ENCODE data around the gene HYCC2. TPM values are rescaled to one million over a fixed set of nuclear protein-coding genes. Genes with fewer than 3 reads are reported as not detected.

The HYCC2 gene
- total and polyA plus RNA-seq, 7 donors = 1.7 to 8.6 (median 7.6) TPM

Other genes with a start within 250 kb of the HYCC2 start
- gene CLK1, start 207.0 kb downstream of the HYCC2 start, total RNA-seq = 10 to 100 TPM; 30.6 to 71.0 (median 41.3) TPM
- gene CLK1, start 207.0 kb downstream of the HYCC2 start, polyA plus RNA-seq = 10 to 100 TPM; 49.4 to 91.8 (median 86.6) TPM
- 10 to 100 TPM; 13.8 to 18.5 (median 16.8) TPM for gene PPIL3, start 182.6 kb downstream of the HYCC2 start, total RNA-seq
- gene PPIL3, start 182.6 kb downstream of the HYCC2 start, polyA plus RNA-seq = 10 to 100 TPM; 10.7 to 31.2 (median 18.1) TPM
- 10 to 100 TPM; 11.6 to 21.7 (median 16.0) TPM for gene NIF3L1, start 182.3 kb downstream of the HYCC2 start, total RNA-seq
- 10 to 100 TPM; 21.2 to 50.0 (median 37.8) TPM for gene NIF3L1, start 182.3 kb downstream of the HYCC2 start, polyA plus RNA-seq
- 10 to 100 TPM in 3 of 4 donors, 1 to 10 TPM in 1; 7.1 to 17.7 (median 12.4) TPM for gene ORC2, start 108.0 kb downstream of the HYCC2 start, total RNA-seq
- gene ORC2, start 108.0 kb downstream of the HYCC2 start, polyA plus RNA-seq = 1 to 10 TPM; 3.3 to 5.7 (median 5.2) TPM
- gene NDUFB3, start 330 bp upstream of the HYCC2 start, total RNA-seq = 100 to 1,000 TPM; 188 to 271 (median 261) TPM
- 100 to 1,000 TPM; 200 to 255 (median 202) TPM for gene NDUFB3, start 330 bp upstream of the HYCC2 start, polyA plus RNA-seq
- gene CFLAR, start 44.5 kb upstream of the HYCC2 start, total RNA-seq = 100 to 1,000 TPM; 180 to 358 (median 346) TPM
- gene CFLAR, start 44.5 kb upstream of the HYCC2 start, polyA plus RNA-seq = 100 to 1,000 TPM in 2 of 3 donors, 10 to 100 TPM in 1; 84.7 to 340 (median 239) TPM
- 1 to 10 TPM; 2.3 to 3.8 (median 2.8) TPM for gene CASP10, start 111.5 kb upstream of the HYCC2 start, total RNA-seq
- gene CASP10, start 111.5 kb upstream of the HYCC2 start, polyA plus RNA-seq = 1 to 10 TPM in 2 of 3 donors, under 1 TPM in 1; 0.90 to 1.3 (median 1.2) TPM
- 1 to 10 TPM; 2.3 to 3.5 (median 3.0) TPM for gene CASP8, start 188.9 kb upstream of the HYCC2 start, total RNA-seq
- gene CASP8, start 188.9 kb upstream of the HYCC2 start, polyA plus RNA-seq = 1 to 10 TPM in 2 of 3 donors, under 1 TPM in 1; 0.87 to 1.3 (median 1.2) TPM

Measured in psoas muscle (tissue), 7 donors.